Muscle layer of duodenum (tissue), 2 donors: Measurements from ENCODE around the gene CCZ1.
"Not testable (repeated sequence)": the region's sequence is repeated elsewhere in the genome, so short reads cannot be mapped to it uniquely, and the experiment has no call there.

Experiments used
- H3K27ac ChIP-seq: one replicate; pipeline ENCODE4 v1.7.0; 2013; ENCODE audit warnings: mild to moderate bottlenecking, low read length
- H3K27me3 ChIP-seq: one replicate; pipeline ENCODE4 v1.7.0; 2013; ENCODE audit warnings: low read depth, mild to moderate bottlenecking, control low read depth, low read length
- H3K36me3 ChIP-seq, 2 donors: one replicate each; pipeline ENCODE4 v1.7.0; 2013; ENCODE audit warnings: low read length in 2 of 2, control low read depth in 1 of 2, mild to moderate bottlenecking in 1 of 2; ENCODE audit not compliant: insufficient read depth in 2 of 2, control insufficient read depth in 1 of 2
- H3K4me1 ChIP-seq, 2 donors: one replicate each; pipeline ENCODE4 v1.7.0; 2013; ENCODE audit warnings: low read length in 2 of 2, mild to moderate bottlenecking in 2 of 2, control low read depth in 1 of 2, moderate library complexity in 1 of 2; ENCODE audit not compliant: insufficient read depth in 2 of 2, control insufficient read depth in 1 of 2
- H3K4me3 ChIP-seq, 2 donors: one replicate each; pipeline ENCODE4 v1.7.0; 2013; ENCODE audit warnings: low read length in 2 of 2, low read depth in 1 of 2, mild to moderate bottlenecking in 1 of 2
- H3K9me3 ChIP-seq, 2 donors: one replicate each; pipeline ENCODE4 v1.7.0; 2013; ENCODE audit warnings: low read length in 2 of 2, control low read depth in 1 of 2, mild to moderate bottlenecking in 1 of 2; ENCODE audit not compliant: control insufficient read depth in 1 of 2
- donor health status: healthy.

CCZ1 gene

GRCh38 chr7:5916529-5916928 lies 18.0 kb downstream of the CCZ1 start:
- not testable (repeated sequence) for H3K4me1 ChIP-seq, H3K36me3 ChIP-seq, H3K27ac ChIP-seq, H3K4me3 ChIP-seq, H3K9me3 ChIP-seq, H3K27me3 ChIP-seq

DNA sequence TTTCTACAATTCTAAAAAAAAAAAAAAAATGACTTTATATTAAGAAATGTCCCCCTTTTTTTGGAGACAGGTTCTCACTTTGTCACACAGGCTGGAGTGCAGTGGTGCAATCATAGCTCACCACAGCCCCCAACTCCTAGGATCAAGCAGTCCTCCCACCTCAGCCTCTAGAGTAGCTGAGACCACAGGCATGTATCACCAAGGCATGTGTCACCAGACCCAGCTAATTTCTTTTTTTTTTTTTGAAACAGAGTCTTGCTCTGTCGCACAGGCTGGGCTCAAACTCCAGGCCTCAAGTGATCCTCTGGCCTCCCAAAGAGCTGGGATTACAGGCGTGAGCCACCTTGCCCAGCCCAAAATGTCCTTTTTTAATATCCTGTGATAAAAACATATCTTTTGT lies 25.6 kb downstream of the CCZ1 start:
- not testable (repeated sequence) for H3K4me3 ChIP-seq, H3K9me3 ChIP-seq, H3K4me1 ChIP-seq, H3K36me3 ChIP-seq, H3K27me3 ChIP-seq, H3K27ac ChIP-seq

- not testable (repeated sequence) for H3K4me1 ChIP-seq, H3K27me3 ChIP-seq, H3K4me3 ChIP-seq, H3K27ac ChIP-seq, H3K36me3 ChIP-seq, H3K9me3 ChIP-seq
These were observed 26.1 kb downstream of the CCZ1 start for GRCh38 chr7:5924630-5925029.

DNA sequence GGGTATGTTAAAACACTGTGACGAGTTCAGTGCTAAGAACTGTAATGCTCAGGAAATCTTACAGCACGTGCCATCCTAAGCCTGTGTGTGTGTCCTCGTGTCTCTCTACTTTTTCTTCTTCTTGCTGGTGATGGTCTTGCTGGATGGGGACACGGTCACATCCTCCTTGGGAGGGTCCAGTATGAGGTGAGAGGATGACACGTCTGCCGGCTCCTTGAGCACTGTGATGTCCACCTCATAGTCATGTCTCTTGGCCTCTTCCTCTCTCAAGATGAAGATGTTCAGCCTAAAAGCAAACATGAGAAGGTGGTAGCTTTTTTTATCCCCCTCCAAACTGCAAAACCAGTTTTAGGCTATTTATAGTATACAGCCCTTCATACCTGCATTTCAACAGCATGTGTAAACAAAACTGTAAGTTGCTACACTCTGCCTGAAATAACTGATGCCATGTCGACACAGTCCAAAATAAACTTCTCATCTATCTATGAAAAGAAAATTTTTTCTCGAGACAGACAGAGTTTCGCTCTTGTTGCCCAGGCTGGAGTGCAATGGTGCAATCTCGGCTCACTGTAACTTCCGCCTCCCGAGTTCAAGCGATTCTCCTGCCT lies 27.8 kb downstream of the CCZ1 start:
- not testable (repeated sequence) for H3K4me3 ChIP-seq, H3K36me3 ChIP-seq, H3K4me1 ChIP-seq, H3K9me3 ChIP-seq, H3K27me3 ChIP-seq, H3K27ac ChIP-seq

DNA sequence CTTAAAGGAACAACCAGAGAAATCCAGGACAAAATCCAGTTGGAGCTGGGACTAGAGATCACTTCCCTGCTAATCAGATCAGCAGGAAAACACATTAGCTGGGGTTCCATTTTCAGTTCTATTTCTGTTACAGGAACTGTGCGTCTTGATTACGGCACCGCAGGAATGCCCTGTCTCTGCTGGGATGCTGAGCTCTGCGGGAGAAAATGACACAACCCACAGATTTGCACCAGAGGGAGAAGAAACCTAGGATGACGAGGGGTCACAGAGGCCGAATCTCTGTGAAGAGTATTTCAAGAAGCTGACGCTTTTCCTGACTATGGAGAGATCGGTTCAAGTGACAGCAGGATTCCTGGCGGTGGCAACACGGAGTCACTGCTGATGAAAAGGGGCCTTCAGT lies 31.8 kb downstream of the CCZ1 start:
- H3K27ac ChIP-seq, H3K4me3 ChIP-seq, H3K4me1 ChIP-seq, H3K9me3 ChIP-seq, H3K36me3 ChIP-seq, H3K27me3 ChIP-seq: not testable (repeated sequence)

GRCh38 chr7:5931250-5931649 lies 32.7 kb downstream of the CCZ1 start:
- H3K27me3 ChIP-seq, H3K4me1 ChIP-seq, H3K27ac ChIP-seq, H3K9me3 ChIP-seq, H3K36me3 ChIP-seq, H3K4me3 ChIP-seq: not testable (repeated sequence)

DNA sequence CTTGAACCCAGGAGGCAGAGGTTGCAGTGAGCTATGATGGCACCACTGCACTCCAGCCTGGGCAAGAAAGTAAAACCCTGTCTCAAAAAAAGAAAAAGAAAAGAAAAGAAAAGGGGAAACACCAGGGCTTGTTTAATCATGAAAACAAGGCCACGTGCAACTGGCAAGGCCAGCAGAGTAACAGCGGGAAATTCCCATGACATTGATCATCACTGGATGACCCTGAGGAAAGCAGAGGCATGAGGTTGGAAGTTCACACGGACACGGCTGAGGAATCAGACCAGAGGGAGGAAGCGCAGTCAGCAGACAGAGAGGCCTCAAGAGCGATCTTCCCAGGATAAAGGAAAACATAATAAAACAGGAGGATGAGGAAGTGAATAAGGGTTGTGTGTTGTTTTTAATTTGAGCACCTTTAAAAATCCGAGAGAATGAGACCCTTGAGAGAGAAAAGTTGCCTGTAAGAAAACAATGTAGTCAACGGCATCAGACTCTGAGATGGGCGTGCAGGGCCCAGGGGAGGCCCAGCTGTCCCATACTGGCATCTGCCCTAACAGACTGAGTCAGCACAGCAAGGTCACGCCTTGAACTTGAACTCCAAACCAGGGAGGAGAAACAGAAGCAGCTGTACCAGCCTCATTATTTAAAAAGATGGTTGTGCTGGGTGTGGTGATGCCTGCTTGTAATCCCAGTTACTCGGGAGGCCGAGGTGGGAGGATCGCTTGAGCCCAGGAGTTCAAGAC lies 33.5 kb downstream of the CCZ1 start:
- not testable (repeated sequence) for H3K4me3 ChIP-seq, H3K4me1 ChIP-seq, H3K27ac ChIP-seq, H3K36me3 ChIP-seq, H3K9me3 ChIP-seq, H3K27me3 ChIP-seq

DNA sequence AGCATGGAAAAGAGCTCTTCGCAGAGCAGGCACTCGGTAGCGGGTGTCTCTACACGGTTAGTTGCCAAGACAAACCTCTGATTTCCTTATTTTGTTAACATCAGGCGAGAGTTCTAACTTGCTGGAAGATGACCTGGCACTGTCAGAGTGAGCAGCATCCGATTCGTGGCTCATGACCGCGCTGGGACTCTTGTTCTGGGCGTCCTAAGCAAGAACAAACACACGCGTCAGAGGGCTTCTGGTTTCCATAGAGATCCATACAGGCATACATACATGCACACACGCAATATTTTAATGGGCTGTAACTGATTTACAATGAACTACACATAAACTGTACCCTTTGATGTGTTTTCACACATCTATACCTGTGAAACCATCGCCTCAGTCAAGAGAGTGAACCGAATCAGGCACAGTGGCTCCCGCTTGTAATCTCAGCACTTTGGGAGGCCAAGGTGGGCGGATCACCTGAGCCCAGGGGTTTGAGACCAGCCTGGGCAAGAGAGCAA lies 36.5 kb downstream of the CCZ1 start:
- not testable (repeated sequence) for H3K27ac ChIP-seq, H3K36me3 ChIP-seq, H3K4me3 ChIP-seq, H3K4me1 ChIP-seq, H3K9me3 ChIP-seq, H3K27me3 ChIP-seq

DNA sequence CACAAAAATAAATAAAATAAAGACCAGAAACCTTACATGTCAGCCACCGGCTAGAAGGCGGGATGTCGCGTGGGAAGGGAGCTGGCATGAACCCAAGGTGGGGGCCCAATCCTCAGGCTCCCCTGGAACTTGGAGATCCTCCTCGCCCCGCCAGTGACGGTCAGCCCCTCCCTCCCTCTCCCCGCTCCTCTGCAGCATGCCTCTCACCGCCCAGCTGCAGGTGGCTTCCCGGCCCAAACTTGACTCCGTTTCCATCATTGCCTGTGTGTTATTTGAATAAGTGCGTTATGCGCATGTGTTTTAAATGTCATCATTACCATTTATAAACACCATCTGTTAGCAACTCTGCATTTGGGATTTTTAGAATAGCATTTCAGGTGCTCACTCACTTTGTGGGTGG lies 64.7 kb downstream of the CCZ1 start:
- not testable (repeated sequence) for H3K27me3 ChIP-seq, H3K4me3 ChIP-seq, H3K36me3 ChIP-seq, H3K27ac ChIP-seq, H3K9me3 ChIP-seq, H3K4me1 ChIP-seq

DNA sequence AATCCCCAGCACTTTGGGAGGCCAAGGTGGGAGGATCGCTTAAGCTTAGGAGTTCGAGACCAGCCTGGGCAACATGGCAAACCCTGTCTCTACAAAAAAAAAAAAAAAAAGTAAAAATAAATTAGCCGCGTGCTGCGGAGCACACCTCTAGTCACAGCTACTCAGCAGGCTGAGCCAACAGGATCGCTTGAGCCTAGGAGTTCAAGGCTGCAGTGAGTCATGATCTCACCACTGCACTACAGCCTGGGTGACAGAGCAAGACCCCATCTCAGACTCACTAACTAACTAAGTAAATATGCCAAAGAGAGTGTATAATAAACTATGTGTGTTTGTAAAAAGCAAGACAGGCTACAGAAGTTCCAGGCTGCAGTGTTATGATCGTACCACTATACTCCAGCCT lies 65.3 kb downstream of the CCZ1 start:
- not testable (repeated sequence) for H3K27me3 ChIP-seq, H3K4me1 ChIP-seq, H3K4me3 ChIP-seq, H3K9me3 ChIP-seq, H3K27ac ChIP-seq, H3K36me3 ChIP-seq

- H3K27me3 ChIP-seq, H3K4me1 ChIP-seq, H3K36me3 ChIP-seq, H3K27ac ChIP-seq, H3K4me3 ChIP-seq, H3K9me3 ChIP-seq: not testable (repeated sequence)
These were observed 71.9 kb downstream of the CCZ1 start, which contains the start of gene RSPH10B for GRCh38 chr7:5970347-5970911. TSS of gene RSPH10B (minus strand) at chr7:5970689. CDS start at chr7:5967116, 3,573 bp downstream.

DNA sequence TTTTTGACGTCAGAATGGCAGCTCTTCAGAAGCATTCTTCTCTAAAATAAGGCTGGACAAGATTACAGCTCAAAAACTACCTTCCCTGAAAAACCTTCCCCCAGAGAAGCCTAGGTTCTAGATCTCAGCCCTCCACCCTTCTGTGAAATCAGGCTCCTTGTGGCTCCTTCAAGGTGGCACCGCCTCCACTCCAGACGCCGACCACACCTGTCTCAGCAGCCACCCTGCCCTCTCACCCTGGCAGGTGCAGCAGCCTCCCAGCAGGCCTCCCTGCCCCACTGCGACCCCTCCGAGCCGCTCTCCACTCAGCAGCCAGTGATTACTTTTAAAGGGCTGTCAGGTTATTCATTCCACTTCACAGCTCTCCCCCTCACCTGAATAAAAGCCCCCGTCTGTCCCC lies 75.0 kb downstream of the CCZ1 start:
- H3K4me1 ChIP-seq, H3K36me3 ChIP-seq, H3K27me3 ChIP-seq, H3K9me3 ChIP-seq, H3K4me3 ChIP-seq, H3K27ac ChIP-seq: not testable (repeated sequence)
